ENCODE results near the gene ERCC8. TPM values are rescaled to one million over a fixed set of nuclear protein-coding genes. Genes with fewer than 3 reads are reported as not detected.

ERCC8 gene
- total RNA-seq, 1 experiment from 2014 or later: 14.4 TPM

- ATAC-seq (no peak), DNase-seq (ENCODE audit: low read depth, low spot score) (no peak)
- no peak overlapping the region for H3K27ac ChIP-seq (ENCODE audit: low read length)
- no peaks in the 10 kb centered on the region for H3K36me3 ChIP-seq (ENCODE audit: control insufficient read depth, insufficient read depth, low read length)
- CTCF ChIA-PET: interaction anchor here (0.6 kb wide), 1 partner anchor 220 kb away, joined by 3 read pairs; no protein-coding TSS in a partner anchor
- TF ChIP-seq, protein P1, sequence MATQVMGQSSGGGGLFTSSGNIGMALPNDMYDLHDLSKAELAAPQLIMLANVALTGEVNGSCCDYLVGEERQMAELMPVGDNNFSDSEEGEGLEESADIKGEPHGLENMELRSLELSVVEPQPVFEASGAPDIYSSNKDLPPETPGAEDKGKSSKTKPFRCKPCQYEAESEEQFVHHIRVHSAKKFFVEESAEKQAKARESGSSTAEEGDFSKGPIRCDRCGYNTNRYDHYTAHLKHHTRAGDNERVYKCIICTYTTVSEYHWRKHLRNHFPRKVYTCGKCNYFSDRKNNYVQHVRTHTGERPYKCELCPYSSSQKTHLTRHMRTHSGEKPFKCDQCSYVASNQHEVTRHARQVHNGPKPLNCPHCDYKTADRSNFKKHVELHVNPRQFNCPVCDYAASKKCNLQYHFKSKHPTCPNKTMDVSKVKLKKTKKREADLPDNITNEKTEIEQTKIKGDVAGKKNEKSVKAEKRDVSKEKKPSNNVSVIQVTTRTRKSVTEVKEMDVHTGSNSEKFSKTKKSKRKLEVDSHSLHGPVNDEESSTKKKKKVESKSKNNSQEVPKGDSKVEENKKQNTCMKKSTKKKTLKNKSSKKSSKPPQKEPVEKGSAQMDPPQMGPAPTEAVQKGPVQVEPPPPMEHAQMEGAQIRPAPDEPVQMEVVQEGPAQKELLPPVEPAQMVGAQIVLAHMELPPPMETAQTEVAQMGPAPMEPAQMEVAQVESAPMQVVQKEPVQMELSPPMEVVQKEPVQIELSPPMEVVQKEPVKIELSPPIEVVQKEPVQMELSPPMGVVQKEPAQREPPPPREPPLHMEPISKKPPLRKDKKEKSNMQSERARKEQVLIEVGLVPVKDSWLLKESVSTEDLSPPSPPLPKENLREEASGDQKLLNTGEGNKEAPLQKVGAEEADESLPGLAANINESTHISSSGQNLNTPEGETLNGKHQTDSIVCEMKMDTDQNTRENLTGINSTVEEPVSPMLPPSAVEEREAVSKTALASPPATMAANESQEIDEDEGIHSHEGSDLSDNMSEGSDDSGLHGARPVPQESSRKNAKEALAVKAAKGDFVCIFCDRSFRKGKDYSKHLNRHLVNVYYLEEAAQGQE (IDR thresholded peaks at IDR 0.05; ENCODE audit: insufficient read depth in 1 of 2, low read depth in 2 of 2, low read length in 1 of 2): no peak
- TF ChIP-seq POLR2AphosphoS5 (IDR thresholded peaks at IDR 0.05; ENCODE audit: low read depth, low read length) (no peak), TCF7L2 (IDR thresholded peaks at IDR 0.05; ENCODE audit: low read depth, low read length) (no peak), CTCF (IDR thresholded peaks at IDR 0.05) (no peak), SIN3A (IDR thresholded peaks at IDR 0.05; ENCODE audit: borderline replicate concordance, insufficient read depth, low read depth, low read length) (no peak)
- no peaks in the 10 kb centered on the region for H3K4me1 ChIP-seq (ENCODE audit: control insufficient read depth, insufficient read depth, low read length)
- no peak overlapping the region for H3K4me3 ChIP-seq (ENCODE audit: low read depth in 2 of 2, low read length in 2 of 2)
- no peaks in the 10 kb centered on the region for H3K9me3 ChIP-seq (ENCODE audit: control insufficient read depth, insufficient read depth, low read depth, low read length)
- no TSS peak for BruUV-seq (replicated peaks)
- in situ Hi-C loops (cut with HindIII; ENCODE audit: low pct_unique_long_range_greater_than_20kb, low sequenced_read_pairs) (no loop called here), intact Hi-C loops (cut with micrococcal nuclease; ENCODE audit: unreplicated experiment) (loop anchor here (5.0 kb wide), 1 partner anchor 164 kb away; no protein-coding TSS in a partner anchor)
- POLR2A ChIA-PET: no interaction called here
- peaks cover 23% of the 10 kb centered on the region for H3K27me3 ChIP-seq (ENCODE audit: control insufficient read depth, insufficient read depth, low read length)
Measured at GRCh38 chr5:60841361-60841760, 103.5 kb downstream of the ERCC8 start.

DNA sequence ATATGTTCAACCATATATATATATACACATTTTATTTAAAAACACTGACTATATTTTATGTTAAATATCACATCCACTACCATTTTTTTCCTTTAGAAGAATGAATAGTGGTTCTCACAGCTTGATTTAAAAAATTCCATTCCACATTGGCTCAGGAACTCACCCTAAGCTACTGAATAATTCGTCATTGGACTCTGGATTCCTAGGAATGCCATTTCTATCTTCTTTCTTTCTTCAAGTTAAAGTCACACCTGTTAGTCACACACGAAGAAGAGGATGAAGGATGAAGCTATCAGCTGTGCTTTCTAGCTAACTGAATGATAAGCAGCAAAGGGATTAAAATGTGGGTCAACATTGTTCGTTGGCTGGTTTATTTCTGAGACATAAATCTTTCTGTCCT is 108.7 kb downstream of the ERCC8 start:
- H3K36me3 ChIP-seq (ENCODE audit: control insufficient read depth, insufficient read depth, low read length): no peaks in the 10 kb centered on the region
- no peaks in the 10 kb centered on the region for H3K9me3 ChIP-seq (ENCODE audit: control insufficient read depth, insufficient read depth, low read depth, low read length)
- H3K4me3 ChIP-seq (ENCODE audit: low read depth in 2 of 2, low read length in 2 of 2): no peak overlapping the region
- TF ChIP-seq, protein P1 (IDR thresholded peaks at IDR 0.05; ENCODE audit: insufficient read depth in 1 of 2, low read depth in 2 of 2, low read length in 1 of 2): no peak
- TF ChIP-seq SIN3A (IDR thresholded peaks at IDR 0.05; ENCODE audit: borderline replicate concordance, insufficient read depth, low read depth, low read length): no peak
- TF ChIP-seq TCF7L2 (IDR thresholded peaks at IDR 0.05; ENCODE audit: low read depth, low read length): no peak
- no peak for TF ChIP-seq CTCF (IDR thresholded peaks at IDR 0.05)
- TF ChIP-seq POLR2AphosphoS5 (IDR thresholded peaks at IDR 0.05; ENCODE audit: low read depth, low read length): no peak
- H3K4me1 ChIP-seq (ENCODE audit: control insufficient read depth, insufficient read depth, low read length): no peaks in the 10 kb centered on the region
- ChIA-PET POLR2A (no interaction called here), CTCF (no interaction called here)
- ATAC-seq (no peak), DNase-seq (ENCODE audit: low read depth, low spot score) (no peak)
- no TSS peak for BruUV-seq (replicated peaks)
- intact Hi-C loops (cut with micrococcal nuclease; ENCODE audit: unreplicated experiment) (no loop called here), in situ Hi-C loops (cut with HindIII; ENCODE audit: low pct_unique_long_range_greater_than_20kb, low sequenced_read_pairs) (no loop called here)
- no peak overlapping the region for H3K27ac ChIP-seq (ENCODE audit: low read length)
- 0 out of 2 replicates have a peak, but pooled peaks cover 2% of the 10 kb centered on the region for H3K27me3 ChIP-seq (ENCODE audit: control insufficient read depth, insufficient read depth, low read length)

All from Panc1 (cell line).